HepG2 (cell line): ENCODE measurements around the gene SEZ6. TPM values are rescaled to one million over a fixed set of nuclear protein-coding genes. Genes with fewer than 3 reads are reported as not detected.

ENCODE experiments used
- ATAC-seq: fragments of 200-7000 bp; cut with Tn5 transposase; 3 replicates; pipeline ENCODE4 v1.9.1; 2020; ENCODE audit warnings: mild to moderate bottlenecking, moderate library complexity
- BruUV-seq: library from RNA; stranded (reverse); fragments of 400-500 nt; replicated peaks from 2 replicates; lab custom pipeline; 2021; lab: Mats Ljungman, UMichigan
- CTCF ChIA-PET: fragments of 300-600 bp; formaldehyde crosslinking; extraction: SDS; loops from one replicate; lab custom pipeline; 2021; ENCODE audit warnings: low total read pairs, inconsistent platforms, low intra/inter-chr PET ratio; lab: Yijun Ruan, JAX
- POLR2A ChIA-PET: fragments of 350-600 bp; sonication (Branson Sonifier 250); formaldehyde crosslinking; loops from one replicate; lab custom pipeline; 2020; ENCODE audit warnings: antibody characterized with exemption, inconsistent platforms; lab: Yijun Ruan, JAX
- DNase-seq: peaks from one replicate; pipeline ENCODE4 v3.0.0-alpha.2; 2015; ENCODE audit warnings: low spot score
- FAIRE-seq: peaks from 3 replicates; lab custom pipeline; 2011; peaks lifted over from hg19 to GRCh38; lab: Jason Lieb, UNC
- H2AFZ ChIP-seq: one replicate; pipeline ENCODE4 v1.6.1; 2011; ENCODE audit warnings: low read length, inconsistent platforms
- H3K27ac ChIP-seq: fragments of 300-600 bp; 3 replicates; pipeline ENCODE4 v1.8.0; 2011; ENCODE audit warnings: mixed run types, mild to moderate bottlenecking, mixed read lengths, low read length, inconsistent platforms; ENCODE audit not compliant: insufficient read depth; ENCODE audit errors: extremely low read length
- H3K27me3 ChIP-seq, 2 experiments: fragments of 200-600 bp in 1 of 2; 2 replicates in 1 of 2; 3 replicates in 1 of 2; pipeline versions ENCODE4 v1.6.0 to v1.8.0; 2011; ENCODE audit warnings: low read length in 2 of 2, mild to moderate bottlenecking in 2 of 2, moderate library complexity in 2 of 2, inconsistent platforms in 1 of 2; ENCODE audit not compliant: insufficient read depth in 2 of 2, control insufficient read depth in 1 of 2
- H3K36me3 ChIP-seq, 2 experiments: fragments of 200-600 bp in 1 of 2; replicated peaks in 1 of 2; 2 replicates in 1 of 2; 3 replicates in 1 of 2; pipeline versions ENCODE4 v1.5.1 to v1.8.0; 2011; ENCODE audit warnings: low read length in 2 of 2, inconsistent platforms in 1 of 2; ENCODE audit not compliant: insufficient read depth in 2 of 2, control insufficient read depth in 1 of 2
- H3K4me1 ChIP-seq: 2 replicates; pipeline ENCODE4 v1.5.1; 2012; ENCODE audit warnings: low read length, inconsistent platforms; ENCODE audit not compliant: insufficient read depth
- H3K4me2 ChIP-seq: 2 replicates; pipeline ENCODE4 v1.6.0; 2011; ENCODE audit warnings: low read depth, low read length, inconsistent platforms
- H3K4me3 ChIP-seq, 3 experiments: fragments of 200-600 bp in 1 of 3; sonication (generic), shearing (Covaris generic) in 1 of 3; replicated peaks in 1 of 3; 2 replicates each; pipeline ENCODE4 v1.5.1; 2011 to 2016; ENCODE audit warnings: low read length in 3 of 3, inconsistent platforms in 2 of 3, low read depth in 2 of 3, mild to moderate bottlenecking in 2 of 3, control low read depth in 1 of 3, mixed read lengths in 1 of 3; ENCODE audit not compliant: insufficient read depth in 1 of 3
- H3K79me2 ChIP-seq: one replicate; pipeline ENCODE4 v1.6.1; 2011; ENCODE audit warnings: low read length, inconsistent platforms; ENCODE audit not compliant: insufficient read depth
- H3K9ac ChIP-seq: 2 replicates; pipeline ENCODE4 v1.6.0; 2011; ENCODE audit warnings: mild to moderate bottlenecking, low read depth, low read length, inconsistent platforms; ENCODE audit not compliant: insufficient read depth
- H3K9me3 ChIP-seq: 2 replicates; pipeline ENCODE4 v1.5.1; 2012; ENCODE audit warnings: mild to moderate bottlenecking, low read length
- H4K20me1 ChIP-seq: 2 replicates; pipeline ENCODE4 v1.6.0; 2011; ENCODE audit warnings: inconsistent platforms, mild to moderate bottlenecking, low read length, moderate library complexity; ENCODE audit not compliant: insufficient read depth
- AKAP8 ChIP-seq: sonication (generic); formaldehyde crosslinking; IDR thresholded peaks from 2 replicates; pipeline ENCODE4 v1.5.1; 2020; ENCODE audit warnings: mild to moderate bottlenecking, missing genetic modification reagents
- BRCA1 ChIP-seq: sonication (generic); formaldehyde crosslinking; IDR thresholded peaks from 2 replicates; pipeline ENCODE4 v1.4.0; 2020; ENCODE audit warnings: missing genetic modification reagents
- DR1 ChIP-seq: sonication (generic); formaldehyde crosslinking; IDR thresholded peaks from 2 replicates; pipeline ENCODE4 v1.8.0; 2021; ENCODE audit warnings: mild to moderate bottlenecking, missing genetic modification reagents, inconsistent platforms
- PAX8 ChIP-seq: sonication (generic); formaldehyde crosslinking; IDR thresholded peaks from 2 replicates; pipeline ENCODE4 v1.8.0; 2022; ENCODE audit warnings: mild to moderate bottlenecking, missing genetic modification reagents, borderline replicate concordance
- PCBP2 ChIP-seq: fragments of 200-400 bp; formaldehyde crosslinking; optimal IDR thresholded peaks from 2 replicates; pipeline ENCODE3; 2018; ENCODE audit warnings: low read length, low read depth; ENCODE audit not compliant: poor library complexity, severe bottlenecking
- RFX1 ChIP-seq: fragments of 450-650 bp; IDR thresholded peaks from 2 replicates; pipeline ENCODE4 v1.6.1; 2017
- SOX5 ChIP-seq: IDR thresholded peaks from 2 replicates; pipeline ENCODE4 v1.6.1; 2016; ENCODE audit warnings: borderline replicate concordance
- ZFP41 ChIP-seq: sonication (generic); formaldehyde crosslinking; IDR thresholded peaks from 2 replicates; pipeline ENCODE4 v1.4.0; 2020; ENCODE audit warnings: mild to moderate bottlenecking, missing genetic modification reagents, borderline replicate concordance
- ZNF550 ChIP-seq: sonication (generic); formaldehyde crosslinking; IDR thresholded peaks from 2 replicates; pipeline ENCODE4 v1.4.0; 2020; ENCODE audit warnings: mild to moderate bottlenecking, missing genetic modification reagents, borderline replicate concordance
- ZNF781 ChIP-seq: sonication (generic); formaldehyde crosslinking; IDR thresholded peaks from 2 replicates; pipeline ENCODE4 v1.5.1; 2020; ENCODE audit warnings: borderline replicate concordance, mild to moderate bottlenecking, missing genetic modification reagents; ENCODE audit errors: not compliant biosample characterization
- ZSCAN21 ChIP-seq: sonication (generic); formaldehyde crosslinking; IDR thresholded peaks from 2 replicates; pipeline ENCODE4 v1.8.0; 2022; ENCODE audit warnings: mild to moderate bottlenecking, missing genetic modification reagents, moderate library complexity, borderline replicate concordance
- ZSCAN30 ChIP-seq: sonication (generic); formaldehyde crosslinking; IDR thresholded peaks from 2 replicates; pipeline ENCODE4 v1.5.0; 2020; ENCODE audit warnings: mild to moderate bottlenecking, missing genetic modification reagents
- WGBS: methylation state at CpG from one replicate; pipeline ENCODE4 v1.1.6; 2017; ENCODE audit warnings: low lambda C conversion rate; 5-methylcytosine and 5-hydroxymethylcytosine counted together
- in situ Hi-C: cut with HindIII; loops from 2 replicates; pipeline ENCODE4 v1.10.0; 2017; ENCODE audit warnings: low pct_unique_long_range_greater_than_20kb; ENCODE audit not compliant: extremely low pct_ligation_motif_present
- intact Hi-C: fragments of 100-400 bp; cut with micrococcal nuclease; formaldehyde crosslinking; loops from one replicate; pipeline ENCODE4 v1.10.0; 2022; ENCODE audit not compliant: unreplicated experiment
- polyA plus RNA-seq, 8 experiments: library from polyadenylated mRNA; depleted of rRNA in 3 of 8; stranded (reverse) in 7 of 8; unstranded in 1 of 8; fragments of >200 nt; fragmentation: Illumina TruSeq in 4 of 8; extraction: Trizol in 4 of 8; gene quantifications; 2 replicates each; pipeline versions ENCODE4 v1.2.1 to v1.2.3, GENCODE V29; 2011 to 2016; ENCODE audit warnings: low read depth in 4 of 8, missing spikeins in 1 of 8, mixed read lengths in 1 of 8; ENCODE audit not compliant: insufficient read depth in 1 of 8
- total RNA-seq, 5 experiments: library from RNA; depleted of rRNA; stranded (reverse); fragments of >200 nt; fragmentation: Illumina TruSeq; extraction: Trizol; gene quantifications; 2 replicates each; pipeline ENCODE4 v1.2.3, GENCODE V29; 2016; ENCODE audit warnings: low read depth in 1 of 5
- TF ChIP-seq, protein P1 (sequence below): IDR thresholded peaks from 2 replicates; pipeline ENCODE4 v1.4.0; 2020; ENCODE audit warnings: mild to moderate bottlenecking, missing genetic modification reagents
- TF ChIP-seq, protein P2 (sequence below): sonication (generic); formaldehyde crosslinking; conservative IDR thresholded peaks from 2 replicates; pipeline ENCODE4 v1.4.0; 2020; ENCODE audit warnings: missing genetic modification reagents
- TF ChIP-seq, protein P3 (sequence below), 2 experiments: fragments of 450-650 bp in 1 of 2; sonication (generic) in 1 of 2; formaldehyde crosslinking; IDR thresholded peaks; 2 replicates each; pipeline versions ENCODE4 v1.5.0 to v1.8.0; 2020 to 2022; ENCODE audit warnings: mild to moderate bottlenecking in 1 of 2, missing genetic modification reagents in 1 of 2
- TF ChIP-seq, protein P4 (sequence below): sonication (generic); formaldehyde crosslinking; IDR thresholded peaks from 2 replicates; pipeline ENCODE4 v1.5.0; 2020; ENCODE audit warnings: mild to moderate bottlenecking, missing genetic modification reagents

The SEZ6 gene
- total and polyA plus RNA-seq, 2 of the 13 experiments (the other 11 are each of a cell fraction or from before 2014, with no cell fraction given): not detected

DNA sequence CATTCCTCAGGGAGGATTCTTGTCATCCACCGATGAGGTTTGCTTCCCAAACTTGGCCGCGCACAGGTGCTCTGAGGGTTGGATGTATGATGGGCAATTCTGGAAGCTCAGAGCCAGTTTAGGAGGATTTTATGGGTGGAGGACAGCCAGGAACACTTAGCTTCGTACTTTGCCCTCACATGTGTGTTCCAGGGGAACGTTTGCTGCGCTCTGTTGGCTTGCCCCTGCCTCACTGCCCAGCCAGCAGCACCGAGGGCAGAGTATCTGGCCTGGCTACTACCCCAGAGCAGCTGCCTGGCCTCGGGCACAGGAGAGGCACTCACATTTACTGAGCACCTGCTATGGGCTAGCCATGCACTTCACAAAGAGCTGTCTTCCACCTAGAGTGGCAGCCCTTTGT, 14.1 kb downstream of the SEZ6 start:
- Histone ChIP-seq H3K9ac (no peak overlapping the region), H3K79me2 (no peaks in the 10 kb centered on the region), H2AFZ (no peak overlapping the region), H3K4me1 (peaks cover 58% of the 10 kb centered on the region), H4K20me1 (no peaks in the 10 kb centered on the region), H3K4me3 (no peak overlapping the region), H3K36me3 (no peaks in the 10 kb centered on the region), H3K27me3 (peaks cover 6 to 20% of the 10 kb centered on the region in 2 experiments; a peak in 3 of 5 replicates), H3K27ac (no peak overlapping the region), H3K4me2 (peak overlapping the region; percentile 38; the same call in 1 of the 2 replicates), H3K9me3 (no peaks in the 10 kb centered on the region)
- no TSS peak for BruUV-seq
- FAIRE-seq (no peak), ATAC-seq (peak; percentile 46), DNase-seq (no peak)
- in situ Hi-C loops (no loop called here), intact Hi-C loops (no loop called here)
- POLR2A ChIA-PET: no interaction called here
- WGBS: 94% methylated on average over 3 of the region's 8 CpGs
- CTCF ChIA-PET: no interaction called here
- no peak for TF ChIP-seq ZFP41 (CRISPR knock-in tag)
- TF ChIP-seq RFX1: no peak
- TF ChIP-seq BRCA1 (CRISPR knock-in tag): no peak
- no peak for TF ChIP-seq ZSCAN30
- TF ChIP-seq, protein P1, sequence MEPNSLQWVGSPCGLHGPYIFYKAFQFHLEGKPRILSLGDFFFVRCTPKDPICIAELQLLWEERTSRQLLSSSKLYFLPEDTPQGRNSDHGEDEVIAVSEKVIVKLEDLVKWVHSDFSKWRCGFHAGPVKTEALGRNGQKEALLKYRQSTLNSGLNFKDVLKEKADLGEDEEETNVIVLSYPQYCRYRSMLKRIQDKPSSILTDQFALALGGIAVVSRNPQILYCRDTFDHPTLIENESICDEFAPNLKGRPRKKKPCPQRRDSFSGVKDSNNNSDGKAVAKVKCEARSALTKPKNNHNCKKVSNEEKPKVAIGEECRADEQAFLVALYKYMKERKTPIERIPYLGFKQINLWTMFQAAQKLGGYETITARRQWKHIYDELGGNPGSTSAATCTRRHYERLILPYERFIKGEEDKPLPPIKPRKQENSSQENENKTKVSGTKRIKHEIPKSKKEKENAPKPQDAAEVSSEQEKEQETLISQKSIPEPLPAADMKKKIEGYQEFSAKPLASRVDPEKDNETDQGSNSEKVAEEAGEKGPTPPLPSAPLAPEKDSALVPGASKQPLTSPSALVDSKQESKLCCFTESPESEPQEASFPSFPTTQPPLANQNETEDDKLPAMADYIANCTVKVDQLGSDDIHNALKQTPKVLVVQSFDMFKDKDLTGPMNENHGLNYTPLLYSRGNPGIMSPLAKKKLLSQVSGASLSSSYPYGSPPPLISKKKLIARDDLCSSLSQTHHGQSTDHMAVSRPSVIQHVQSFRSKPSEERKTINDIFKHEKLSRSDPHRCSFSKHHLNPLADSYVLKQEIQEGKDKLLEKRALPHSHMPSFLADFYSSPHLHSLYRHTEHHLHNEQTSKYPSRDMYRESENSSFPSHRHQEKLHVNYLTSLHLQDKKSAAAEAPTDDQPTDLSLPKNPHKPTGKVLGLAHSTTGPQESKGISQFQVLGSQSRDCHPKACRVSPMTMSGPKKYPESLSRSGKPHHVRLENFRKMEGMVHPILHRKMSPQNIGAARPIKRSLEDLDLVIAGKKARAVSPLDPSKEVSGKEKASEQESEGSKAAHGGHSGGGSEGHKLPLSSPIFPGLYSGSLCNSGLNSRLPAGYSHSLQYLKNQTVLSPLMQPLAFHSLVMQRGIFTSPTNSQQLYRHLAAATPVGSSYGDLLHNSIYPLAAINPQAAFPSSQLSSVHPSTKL (CRISPR knock-in tag): no peak
- TF ChIP-seq, protein P2, sequence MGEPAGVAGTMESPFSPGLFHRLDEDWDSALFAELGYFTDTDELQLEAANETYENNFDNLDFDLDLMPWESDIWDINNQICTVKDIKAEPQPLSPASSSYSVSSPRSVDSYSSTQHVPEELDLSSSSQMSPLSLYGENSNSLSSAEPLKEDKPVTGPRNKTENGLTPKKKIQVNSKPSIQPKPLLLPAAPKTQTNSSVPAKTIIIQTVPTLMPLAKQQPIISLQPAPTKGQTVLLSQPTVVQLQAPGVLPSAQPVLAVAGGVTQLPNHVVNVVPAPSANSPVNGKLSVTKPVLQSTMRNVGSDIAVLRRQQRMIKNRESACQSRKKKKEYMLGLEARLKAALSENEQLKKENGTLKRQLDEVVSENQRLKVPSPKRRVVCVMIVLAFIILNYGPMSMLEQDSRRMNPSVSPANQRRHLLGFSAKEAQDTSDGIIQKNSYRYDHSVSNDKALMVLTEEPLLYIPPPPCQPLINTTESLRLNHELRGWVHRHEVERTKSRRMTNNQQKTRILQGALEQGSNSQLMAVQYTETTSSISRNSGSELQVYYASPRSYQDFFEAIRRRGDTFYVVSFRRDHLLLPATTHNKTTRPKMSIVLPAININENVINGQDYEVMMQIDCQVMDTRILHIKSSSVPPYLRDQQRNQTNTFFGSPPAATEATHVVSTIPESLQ: no peak
- TF ChIP-seq AKAP8 (CRISPR knock-in tag): no peak
- TF ChIP-seq, protein P3, sequence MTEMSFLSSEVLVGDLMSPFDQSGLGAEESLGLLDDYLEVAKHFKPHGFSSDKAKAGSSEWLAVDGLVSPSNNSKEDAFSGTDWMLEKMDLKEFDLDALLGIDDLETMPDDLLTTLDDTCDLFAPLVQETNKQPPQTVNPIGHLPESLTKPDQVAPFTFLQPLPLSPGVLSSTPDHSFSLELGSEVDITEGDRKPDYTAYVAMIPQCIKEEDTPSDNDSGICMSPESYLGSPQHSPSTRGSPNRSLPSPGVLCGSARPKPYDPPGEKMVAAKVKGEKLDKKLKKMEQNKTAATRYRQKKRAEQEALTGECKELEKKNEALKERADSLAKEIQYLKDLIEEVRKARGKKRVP (CRISPR knock-in tag; IDR thresholded peaks at IDR 0.05): no peak
- no peak for TF ChIP-seq PAX8 (CRISPR knock-in tag)
- no peak for TF ChIP-seq SOX5 (CRISPR knock-in tag)
- TF ChIP-seq ZSCAN21 (CRISPR knock-in tag): 0 out of 2 replicates have a peak, but pooled peaks have one; percentile 39
- no peak for TF ChIP-seq ZNF781
- TF ChIP-seq, protein P4, sequence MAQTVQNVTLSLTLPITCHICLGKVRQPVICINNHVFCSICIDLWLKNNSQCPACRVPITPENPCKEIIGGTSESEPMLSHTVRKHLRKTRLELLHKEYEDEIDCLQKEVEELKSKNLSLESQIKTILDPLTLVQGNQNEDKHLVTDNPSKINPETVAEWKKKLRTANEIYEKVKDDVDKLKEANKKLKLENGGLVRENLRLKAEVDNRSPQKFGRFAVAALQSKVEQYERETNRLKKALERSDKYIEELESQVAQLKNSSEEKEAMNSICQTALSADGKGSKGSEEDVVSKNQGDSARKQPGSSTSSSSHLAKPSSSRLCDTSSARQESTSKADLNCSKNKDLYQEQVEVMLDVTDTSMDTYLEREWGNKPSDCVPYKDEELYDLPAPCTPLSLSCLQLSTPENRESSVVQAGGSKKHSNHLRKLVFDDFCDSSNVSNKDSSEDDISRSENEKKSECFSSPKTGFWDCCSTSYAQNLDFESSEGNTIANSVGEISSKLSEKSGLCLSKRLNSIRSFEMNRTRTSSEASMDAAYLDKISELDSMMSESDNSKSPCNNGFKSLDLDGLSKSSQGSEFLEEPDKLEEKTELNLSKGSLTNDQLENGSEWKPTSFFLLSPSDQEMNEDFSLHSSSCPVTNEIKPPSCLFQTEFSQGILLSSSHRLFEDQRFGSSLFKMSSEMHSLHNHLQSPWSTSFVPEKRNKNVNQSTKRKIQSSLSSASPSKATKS: no peak
- TF ChIP-seq ZNF550 (CRISPR knock-in tag): no peak
- no peak for TF ChIP-seq PCBP2
- TF ChIP-seq DR1 (CRISPR knock-in tag): no peak
